ENCODE results near the gene KMT5B.

Gene KMT5B

DNA sequence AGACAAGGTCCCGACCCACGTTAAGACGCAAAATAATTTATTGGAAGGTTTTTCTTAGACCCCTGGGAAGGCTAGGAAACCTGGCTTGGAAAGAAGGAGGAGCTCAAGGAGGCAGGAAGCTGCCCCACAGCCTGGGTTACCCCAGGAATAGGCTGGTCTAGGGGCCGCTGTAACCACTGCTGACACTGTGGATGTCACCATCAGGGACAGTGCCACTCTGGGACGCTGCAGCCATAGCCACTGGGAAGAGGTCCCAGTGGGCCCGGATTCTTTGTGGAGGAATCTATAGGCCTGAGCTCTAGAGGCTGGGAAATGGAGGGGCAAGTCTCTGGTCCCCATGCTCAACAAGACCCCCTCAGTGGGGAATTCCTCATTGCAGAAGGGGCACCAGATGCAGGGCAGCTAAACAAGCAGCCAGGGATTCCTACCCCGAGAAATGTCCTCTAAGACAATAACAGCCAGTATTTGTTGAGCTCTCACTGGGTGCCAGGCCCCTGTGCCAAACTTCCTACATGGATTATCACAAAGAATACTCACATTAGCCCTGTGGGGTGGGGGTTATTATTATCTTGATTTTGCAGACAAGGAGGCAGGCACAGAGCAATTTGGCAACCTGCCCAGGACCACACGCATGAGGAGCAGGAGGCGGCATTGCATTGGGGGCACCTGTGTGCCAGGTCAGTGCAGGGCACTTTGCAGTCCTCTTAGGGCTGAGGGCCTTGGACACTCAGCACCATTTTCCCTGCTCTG is 72.4 kb downstream of the KMT5B start:
- Histone ChIP-seq H3K36me3 (ENCODE audit: control insufficient read depth in 2 of 2, insufficient read depth in 1 of 2, low read length in 2 of 2) (no peaks in the 10 kb centered on the region), H3K27ac (ENCODE audit: extremely low read depth, low read depth, low read length) (no peak overlapping the region), H3K4me3 (ENCODE audit: low read depth, low read length) (no peak overlapping the region), H3K9me3 (ENCODE audit: control insufficient read depth, insufficient read depth, low read depth, low read length) (no peaks in the 10 kb centered on the region), H3K4me1 (ENCODE audit: control insufficient read depth, insufficient read depth, low read length) (no peaks in the 10 kb centered on the region)
- TF ChIP-seq, protein P1, sequence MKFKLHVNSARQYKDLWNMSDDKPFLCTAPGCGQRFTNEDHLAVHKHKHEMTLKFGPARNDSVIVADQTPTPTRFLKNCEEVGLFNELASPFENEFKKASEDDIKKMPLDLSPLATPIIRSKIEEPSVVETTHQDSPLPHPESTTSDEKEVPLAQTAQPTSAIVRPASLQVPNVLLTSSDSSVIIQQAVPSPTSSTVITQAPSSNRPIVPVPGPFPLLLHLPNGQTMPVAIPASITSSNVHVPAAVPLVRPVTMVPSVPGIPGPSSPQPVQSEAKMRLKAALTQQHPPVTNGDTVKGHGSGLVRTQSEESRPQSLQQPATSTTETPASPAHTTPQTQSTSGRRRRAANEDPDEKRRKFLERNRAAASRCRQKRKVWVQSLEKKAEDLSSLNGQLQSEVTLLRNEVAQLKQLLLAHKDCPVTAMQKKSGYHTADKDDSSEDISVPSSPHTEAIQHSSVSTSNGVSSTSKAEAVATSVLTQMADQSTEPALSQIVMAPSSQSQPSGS (tag by site-specific recombination; IDR thresholded peaks at IDR 0.05; ENCODE audit: low read depth), result no peak
- TF ChIP-seq ZNF624 (tag by site-specific recombination; IDR thresholded peaks at IDR 0.05), result no peak
- no peak for TF ChIP-seq SP7 (tag by site-specific recombination; IDR thresholded peaks at IDR 0.05)
- no peak for TF ChIP-seq ZBTB21 (tag by site-specific recombination; IDR thresholded peaks at IDR 0.05)
- TF ChIP-seq ZNF76 (tag by site-specific recombination; IDR thresholded peaks at IDR 0.05; ENCODE audit: borderline replicate concordance, low read depth), result no peak
- no peak for TF ChIP-seq ZBTB1 (tag by site-specific recombination; IDR thresholded peaks at IDR 0.05)
- TF ChIP-seq ZNF366 (tag by site-specific recombination; conservative IDR thresholded peaks at IDR 0.05), result no peak
- TF ChIP-seq ZNF791 (tag by site-specific recombination; IDR thresholded peaks at IDR 0.05), result no peak
- no peak for TF ChIP-seq ZNF571 (tag by site-specific recombination; IDR thresholded peaks at IDR 0.05)
- ChIA-PET CTCF (no interaction called here), POLR2A (no interaction called here)

DNA sequence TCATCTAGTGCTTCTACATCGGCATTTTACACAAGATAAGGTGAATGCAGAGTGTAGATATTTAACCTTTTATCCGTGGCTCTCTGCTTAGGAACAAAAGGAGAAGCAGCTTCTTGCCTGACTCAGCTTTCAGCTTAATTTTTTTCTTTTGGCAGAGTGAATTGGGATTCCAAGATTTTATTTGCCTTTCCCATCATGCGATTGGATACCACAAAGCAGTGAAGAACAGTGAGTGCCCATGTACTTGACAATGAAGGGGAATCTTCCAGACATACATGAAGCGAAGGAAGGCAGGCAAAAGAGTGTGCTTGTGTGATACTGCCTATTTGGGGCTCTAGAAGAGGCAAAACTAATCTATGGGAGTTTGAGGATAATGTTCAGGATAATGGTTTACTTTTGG is 74.9 kb downstream of the KMT5B start:
- POLR2A ChIA-PET, result interaction anchor here (1.3 kb wide), 1 partner anchor 9 kb away, joined by 3 read pairs; no protein-coding TSS in a partner anchor
- Histone ChIP-seq H3K36me3 (ENCODE audit: control insufficient read depth in 2 of 2, insufficient read depth in 1 of 2, low read length in 2 of 2) (no peaks in the 10 kb centered on the region), H3K4me3 (ENCODE audit: low read depth, low read length) (no peak overlapping the region), H3K9me3 (ENCODE audit: control insufficient read depth, insufficient read depth, low read depth, low read length) (no peaks in the 10 kb centered on the region), H3K27ac (ENCODE audit: extremely low read depth, low read depth, low read length) (no peak overlapping the region), H3K4me1 (ENCODE audit: control insufficient read depth, insufficient read depth, low read length) (no peaks in the 10 kb centered on the region)
- CTCF ChIA-PET, result interaction anchor here (0.6 kb wide), 1 partner anchor 368 kb away, joined by 4 read pairs; no protein-coding TSS in a partner anchor
- TF ChIP-seq ZNF138 (tag by site-specific recombination; IDR thresholded peaks at IDR 0.05; ENCODE audit: borderline replicate concordance) (no peak), ZNF677 (tag by site-specific recombination; IDR thresholded peaks at IDR 0.05) (no peak), HOXC10 (CRISPR knock-in tag; IDR thresholded peaks at IDR 0.05) (no peak), ZSCAN16 (tag by site-specific recombination; IDR thresholded peaks at IDR 0.05) (no peak)
- TF ChIP-seq, protein P2, sequence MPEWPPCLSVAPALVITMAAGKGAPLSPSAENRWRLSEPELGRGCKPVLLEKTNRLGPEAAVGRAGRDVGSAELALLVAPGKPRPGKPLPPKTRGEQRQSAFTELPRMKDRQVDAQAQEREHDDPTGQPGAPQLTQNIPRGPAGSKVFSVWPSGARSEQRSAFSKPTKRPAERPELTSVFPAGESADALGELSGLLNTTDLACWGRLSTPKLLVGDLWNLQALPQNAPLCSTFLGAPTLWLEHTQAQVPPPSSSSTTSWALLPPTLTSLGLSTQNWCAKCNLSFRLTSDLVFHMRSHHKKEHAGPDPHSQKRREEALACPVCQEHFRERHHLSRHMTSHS (tag by site-specific recombination; IDR thresholded peaks at IDR 0.05), result no peak

DNA sequence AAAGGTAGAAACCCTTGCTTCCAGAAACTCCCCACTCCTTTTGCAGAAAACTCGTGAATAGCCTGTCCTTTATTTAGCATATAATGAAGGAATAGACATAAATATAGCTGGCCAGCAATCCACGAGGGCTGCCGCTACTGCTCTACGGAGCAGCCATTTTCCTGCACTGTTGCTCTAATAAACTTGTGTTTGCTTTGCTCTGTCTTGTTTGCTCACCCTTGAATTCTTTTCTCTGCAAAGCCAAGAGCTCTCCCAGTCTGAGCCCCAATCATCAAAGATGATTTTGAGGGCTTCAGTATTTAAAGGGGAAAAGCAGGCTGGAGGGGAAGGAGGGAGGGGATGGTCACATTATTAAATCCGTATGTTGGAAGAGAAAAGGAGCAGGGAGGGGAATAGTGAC is 75.3 kb downstream of the KMT5B start:
- Histone ChIP-seq H3K4me1 (ENCODE audit: control insufficient read depth, insufficient read depth, low read length) (no peaks in the 10 kb centered on the region), H3K27ac (ENCODE audit: extremely low read depth, low read depth, low read length) (no peak overlapping the region), H3K36me3 (ENCODE audit: control insufficient read depth in 2 of 2, insufficient read depth in 1 of 2, low read length in 2 of 2) (no peaks in the 10 kb centered on the region), H3K9me3 (ENCODE audit: control insufficient read depth, insufficient read depth, low read depth, low read length) (no peaks in the 10 kb centered on the region), H3K4me3 (ENCODE audit: low read depth, low read length) (no peak overlapping the region)
- ChIA-PET CTCF (interaction anchor here (0.6 kb wide), 1 partner anchor 369 kb away, joined by 4 read pairs; no protein-coding TSS in a partner anchor), POLR2A (interaction anchor here (1.3 kb wide), 1 partner anchor 9 kb away, joined by 3 read pairs; no protein-coding TSS in a partner anchor)
- TF ChIP-seq ZNF596 (tag by site-specific recombination; IDR thresholded peaks at IDR 0.05), result no peak
- TF ChIP-seq ZBTB7A (tag by site-specific recombination; IDR thresholded peaks at IDR 0.05; ENCODE audit: low read depth), result no peak
- TF ChIP-seq ZNF23 (tag by site-specific recombination; IDR thresholded peaks at IDR 0.05; ENCODE audit: borderline replicate concordance), result no peak
- no peak for TF ChIP-seq ZNF266 (tag by site-specific recombination; IDR thresholded peaks at IDR 0.05; ENCODE audit: low read depth)
- TF ChIP-seq, protein P3, sequence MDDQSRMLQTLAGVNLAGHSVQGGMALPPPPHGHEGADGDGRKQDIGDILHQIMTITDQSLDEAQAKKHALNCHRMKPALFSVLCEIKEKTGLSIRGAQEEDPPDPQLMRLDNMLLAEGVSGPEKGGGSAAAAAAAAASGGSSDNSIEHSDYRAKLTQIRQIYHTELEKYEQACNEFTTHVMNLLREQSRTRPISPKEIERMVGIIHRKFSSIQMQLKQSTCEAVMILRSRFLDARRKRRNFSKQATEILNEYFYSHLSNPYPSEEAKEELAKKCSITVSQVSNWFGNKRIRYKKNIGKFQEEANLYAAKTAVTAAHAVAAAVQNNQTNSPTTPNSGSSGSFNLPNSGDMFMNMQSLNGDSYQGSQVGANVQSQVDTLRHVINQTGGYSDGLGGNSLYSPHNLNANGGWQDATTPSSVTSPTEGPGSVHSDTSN (CRISPR knock-in tag; IDR thresholded peaks at IDR 0.05), result no peak
- TF ChIP-seq ZNF473 (tag by site-specific recombination; IDR thresholded peaks at IDR 0.05), result no peak
- no peak for TF ChIP-seq ZNF221 (tag by site-specific recombination; IDR thresholded peaks at IDR 0.05; ENCODE audit: borderline replicate concordance)
- TF ChIP-seq, protein P4, sequence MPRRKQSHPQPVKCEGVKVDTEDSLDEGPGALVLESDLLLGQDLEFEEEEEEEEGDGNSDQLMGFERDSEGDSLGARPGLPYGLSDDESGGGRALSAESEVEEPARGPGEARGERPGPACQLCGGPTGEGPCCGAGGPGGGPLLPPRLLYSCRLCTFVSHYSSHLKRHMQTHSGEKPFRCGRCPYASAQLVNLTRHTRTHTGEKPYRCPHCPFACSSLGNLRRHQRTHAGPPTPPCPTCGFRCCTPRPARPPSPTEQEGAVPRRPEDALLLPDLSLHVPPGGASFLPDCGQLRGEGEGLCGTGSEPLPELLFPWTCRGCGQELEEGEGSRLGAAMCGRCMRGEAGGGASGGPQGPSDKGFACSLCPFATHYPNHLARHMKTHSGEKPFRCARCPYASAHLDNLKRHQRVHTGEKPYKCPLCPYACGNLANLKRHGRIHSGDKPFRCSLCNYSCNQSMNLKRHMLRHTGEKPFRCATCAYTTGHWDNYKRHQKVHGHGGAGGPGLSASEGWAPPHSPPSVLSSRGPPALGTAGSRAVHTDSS (tag by site-specific recombination; IDR thresholded peaks at IDR 0.05), result no peak
- TF ChIP-seq, protein P5, sequence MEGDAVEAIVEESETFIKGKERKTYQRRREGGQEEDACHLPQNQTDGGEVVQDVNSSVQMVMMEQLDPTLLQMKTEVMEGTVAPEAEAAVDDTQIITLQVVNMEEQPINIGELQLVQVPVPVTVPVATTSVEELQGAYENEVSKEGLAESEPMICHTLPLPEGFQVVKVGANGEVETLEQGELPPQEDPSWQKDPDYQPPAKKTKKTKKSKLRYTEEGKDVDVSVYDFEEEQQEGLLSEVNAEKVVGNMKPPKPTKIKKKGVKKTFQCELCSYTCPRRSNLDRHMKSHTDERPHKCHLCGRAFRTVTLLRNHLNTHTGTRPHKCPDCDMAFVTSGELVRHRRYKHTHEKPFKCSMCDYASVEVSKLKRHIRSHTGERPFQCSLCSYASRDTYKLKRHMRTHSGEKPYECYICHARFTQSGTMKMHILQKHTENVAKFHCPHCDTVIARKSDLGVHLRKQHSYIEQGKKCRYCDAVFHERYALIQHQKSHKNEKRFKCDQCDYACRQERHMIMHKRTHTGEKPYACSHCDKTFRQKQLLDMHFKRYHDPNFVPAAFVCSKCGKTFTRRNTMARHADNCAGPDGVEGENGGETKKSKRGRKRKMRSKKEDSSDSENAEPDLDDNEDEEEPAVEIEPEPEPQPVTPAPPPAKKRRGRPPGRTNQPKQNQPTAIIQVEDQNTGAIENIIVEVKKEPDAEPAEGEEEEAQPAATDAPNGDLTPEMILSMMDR (tag by site-specific recombination; IDR thresholded peaks at IDR 0.05), result no peak

Measured in HEK293 (cell line).